SH-SY5Y (cell line): ENCODE measurements around the gene ARHGAP42.

Experiments
- GATA2 ChIP-seq: IDR thresholded peaks from 2 replicates; pipeline ENCODE4 v1.6.1; 2011; ENCODE audit warnings: mild to moderate bottlenecking, low read depth, low read length
- GATA3 ChIP-seq: IDR thresholded peaks from 2 replicates; pipeline ENCODE4 v1.6.1; 2011; ENCODE audit warnings: low read depth, mild to moderate bottlenecking, low read length, moderate library complexity

GRCh38 chr11:100637706-100638105 lies 49.4 kb upstream of the ARHGAP42 start:
- TF ChIP-seq GATA3 (no peak), GATA2 (no peak)
